SJCRH30 (cell line): ENCODE measurements around the gene NRP1. TPM values are rescaled to one million over a fixed set of nuclear protein-coding genes. Genes with fewer than 3 reads are reported as not detected.

Experiments
- DNase-seq, 2 experiments: peaks; one replicate each; pipeline ENCODE4 v3.0.0-alpha.2; 2015 to 2020
- H3K27ac ChIP-seq: fragments of 250-450 bp; sonication (Bioruptor Pico); 2 replicates; pipeline ENCODE4 v1.5.1; 2020; ENCODE audit warnings: mild to moderate bottlenecking, moderate library complexity
- H3K27me3 ChIP-seq: fragments of 250-450 bp; sonication (Bioruptor Pico); 2 replicates; pipeline ENCODE4 v1.5.1; 2020; ENCODE audit warnings: mild to moderate bottlenecking, moderate library complexity
- H3K36me3 ChIP-seq: fragments of 250-450 bp; sonication (Bioruptor Pico); 2 replicates; pipeline ENCODE4 v1.5.1; 2020; ENCODE audit warnings: mild to moderate bottlenecking, moderate library complexity
- H3K4me1 ChIP-seq: fragments of 250-450 bp; sonication (Bioruptor Pico); 2 replicates; pipeline ENCODE4 v1.5.1; 2020; ENCODE audit warnings: mild to moderate bottlenecking, moderate library complexity
- H3K4me3 ChIP-seq: fragments of 250-450 bp; sonication (Bioruptor Pico); 2 replicates; pipeline ENCODE4 v1.5.1; 2020; ENCODE audit warnings: mild to moderate bottlenecking, moderate library complexity
- H3K9me3 ChIP-seq: fragments of 250-450 bp; sonication (Bioruptor Pico); replicated peaks from 2 replicates; pipeline ENCODE4 v1.5.1; 2020; ENCODE audit warnings: mild to moderate bottlenecking, moderate library complexity
- total RNA-seq: library from RNA; depleted of rRNA; stranded (reverse); fragments of >200 nt; shearing (Covaris generic); gene quantifications from 2 replicates; pipeline ENCODE4 v1.2.3, GENCODE V29; 2014

The NRP1 gene
- total RNA-seq, 1 experiment from 2014 or later, result 21.2 TPM

DNA sequence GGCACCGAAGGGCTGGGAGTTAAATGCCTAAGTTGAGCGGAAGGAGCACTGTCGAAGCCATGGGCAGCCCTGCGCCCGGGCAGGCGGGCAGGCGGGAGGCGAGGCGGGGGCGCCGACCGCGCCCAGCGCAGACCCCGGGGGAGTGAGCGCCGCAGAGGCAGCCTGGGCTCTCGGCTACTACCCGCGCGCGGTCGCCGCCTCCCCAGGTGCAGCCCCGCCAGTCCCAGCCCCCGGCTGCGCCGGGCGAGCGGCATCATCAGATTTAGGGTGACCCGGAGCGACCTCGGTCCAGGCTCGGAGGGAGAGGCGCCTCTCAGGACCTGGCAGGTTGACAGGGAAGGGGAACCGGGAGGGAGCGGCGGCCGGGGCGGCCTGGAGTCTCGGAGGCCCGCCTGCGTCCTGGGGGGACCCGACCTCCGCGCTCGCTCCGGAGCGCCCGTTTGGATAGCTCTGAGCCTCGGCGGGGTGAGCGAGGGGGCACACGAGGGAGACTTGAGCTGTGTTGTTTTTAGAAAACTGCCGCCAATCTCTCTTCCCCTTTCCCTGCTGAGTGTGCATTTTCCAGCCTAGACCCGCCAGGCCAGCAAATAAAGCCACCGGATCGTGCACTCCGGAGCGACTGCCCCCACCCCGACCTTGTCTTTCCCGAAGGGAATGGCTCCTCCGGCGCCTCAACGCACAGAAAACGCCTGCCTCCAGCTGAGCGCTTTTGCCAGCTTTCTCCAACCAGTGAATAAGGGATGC is 2.3 kb upstream of the NRP1 start:
- peak overlapping the region; percentile 75 for H3K4me3 ChIP-seq
- peak; percentile 11 to 30 for DNase-seq
- no peaks in the 10 kb centered on the region for H3K9me3 ChIP-seq
- H3K4me1 ChIP-seq, result peaks cover 5% of the 10 kb centered on the region; the same call in 1 of the 2 replicates
- no peak overlapping the region for H3K27ac ChIP-seq
- H3K27me3 ChIP-seq, result no peaks in the 10 kb centered on the region
- H3K36me3 ChIP-seq, result no peaks in the 10 kb centered on the region

DNA sequence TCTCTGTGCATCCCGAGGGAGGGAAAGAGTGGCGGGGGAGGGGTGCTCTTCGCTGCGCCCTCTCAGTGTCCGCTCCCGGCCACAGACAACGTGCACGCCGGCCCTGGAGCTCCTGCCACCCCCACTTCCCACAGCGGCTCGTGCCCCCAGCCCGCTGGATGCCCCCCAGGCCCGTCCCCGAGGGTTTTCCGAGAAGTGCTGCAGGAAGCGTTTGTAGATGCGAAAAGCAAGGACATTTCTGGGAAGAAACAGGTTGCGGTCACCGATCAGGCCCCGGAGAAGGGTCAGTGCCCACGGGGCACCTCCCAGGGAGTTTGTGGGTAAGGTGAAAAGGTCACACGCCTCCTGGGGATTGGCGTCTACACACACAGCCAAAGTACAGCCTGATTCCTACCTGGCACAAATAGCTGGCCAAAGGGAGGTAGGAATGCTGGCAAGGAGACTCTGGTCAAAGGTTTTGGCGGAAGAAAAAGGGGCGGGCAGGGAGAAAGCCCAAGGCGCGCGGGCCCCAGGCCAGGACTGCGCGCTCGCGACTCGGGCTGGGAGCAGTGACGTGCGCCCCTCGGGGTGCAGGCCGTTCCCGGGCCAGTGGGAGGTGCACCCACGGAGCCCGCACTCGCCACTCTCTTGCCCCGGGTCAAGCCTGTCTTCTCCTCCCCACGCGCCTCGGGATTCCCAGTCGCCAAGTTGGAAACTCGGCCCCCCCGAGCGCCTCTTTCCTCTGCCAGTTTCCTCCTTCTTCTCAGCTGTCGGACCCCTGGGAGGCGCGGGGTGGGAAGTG is 1.5 kb upstream of the NRP1 start:
- Histone ChIP-seq H3K27ac (no peak overlapping the region; the same call in 1 of the 2 replicates), H3K4me3 (peak overlapping the region; percentile 75), H3K27me3 (no peaks in the 10 kb centered on the region), H3K4me1 (peaks cover 9% of the 10 kb centered on the region; the same call in 1 of the 2 replicates), H3K9me3 (no peaks in the 10 kb centered on the region), H3K36me3 (no peaks in the 10 kb centered on the region)
- peak; percentile 21 to 34 for DNase-seq

DNA sequence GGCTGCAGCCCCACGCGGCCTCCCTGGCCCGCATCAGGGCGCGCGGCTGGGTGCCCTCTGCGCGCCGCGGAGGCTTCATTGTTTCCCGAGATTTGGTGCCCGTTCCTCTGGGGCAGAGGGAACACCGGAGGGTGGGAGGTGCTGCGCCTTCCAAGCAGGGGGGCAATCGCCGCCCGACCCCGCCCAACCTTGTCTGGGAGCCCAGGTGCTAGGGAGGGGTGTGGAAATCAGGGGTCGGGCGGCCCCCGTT is 1.0 kb upstream of the NRP1 start:
- Histone ChIP-seq H3K9me3 (no peaks in the 10 kb centered on the region), H3K4me3 (peak overlapping the region; percentile 75), H3K27ac (peak overlapping the region; percentile 13; the same call in 1 of the 2 replicates), H3K27me3 (no peaks in the 10 kb centered on the region), H3K4me1 (peaks cover 14% of the 10 kb centered on the region; the same call in 1 of the 2 replicates), H3K36me3 (no peaks in the 10 kb centered on the region)
- DNase-seq, result peak in 1 of 2 experiments; percentile 17

DNA sequence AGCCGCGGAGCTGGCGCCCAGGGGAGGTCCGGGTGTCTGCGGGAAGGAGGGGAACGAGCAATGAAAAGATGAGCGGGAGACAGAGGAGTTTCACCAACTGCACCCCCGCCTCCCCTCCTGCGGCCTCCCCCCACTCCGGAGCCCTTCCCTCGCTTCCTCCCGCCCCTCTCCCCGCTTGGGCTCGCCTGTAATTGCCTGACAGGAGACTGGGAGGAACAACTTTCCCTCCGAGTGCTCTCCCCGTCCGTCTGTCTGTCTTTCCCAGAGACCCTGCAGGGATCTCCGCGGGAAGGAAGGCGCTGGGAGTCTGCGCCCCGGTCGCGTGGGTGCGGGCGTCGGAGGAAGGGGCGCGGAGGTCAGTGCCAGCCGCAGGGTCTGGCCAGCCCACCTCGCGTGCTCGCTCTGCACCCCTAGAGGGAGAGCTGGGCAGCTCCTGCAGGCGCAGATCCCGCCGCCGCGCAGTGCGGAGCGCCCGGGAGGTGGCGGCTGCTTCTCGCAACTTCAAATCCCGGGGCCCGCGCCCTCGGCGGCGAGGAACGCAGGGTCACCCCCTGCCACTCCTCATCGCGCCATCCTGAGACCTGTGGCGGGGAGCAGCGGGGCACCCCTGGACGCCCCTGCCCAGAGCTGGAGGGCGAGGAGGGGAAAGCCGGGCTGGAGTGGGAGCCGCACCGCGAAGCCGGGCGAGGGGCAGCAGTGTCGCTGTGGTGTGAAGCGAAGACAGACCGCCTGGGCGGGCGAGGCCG is 511 bp upstream of the NRP1 start:
- H3K27ac ChIP-seq, result peak overlapping the region; percentile 13; the same call in 1 of the 2 replicates

DNA sequence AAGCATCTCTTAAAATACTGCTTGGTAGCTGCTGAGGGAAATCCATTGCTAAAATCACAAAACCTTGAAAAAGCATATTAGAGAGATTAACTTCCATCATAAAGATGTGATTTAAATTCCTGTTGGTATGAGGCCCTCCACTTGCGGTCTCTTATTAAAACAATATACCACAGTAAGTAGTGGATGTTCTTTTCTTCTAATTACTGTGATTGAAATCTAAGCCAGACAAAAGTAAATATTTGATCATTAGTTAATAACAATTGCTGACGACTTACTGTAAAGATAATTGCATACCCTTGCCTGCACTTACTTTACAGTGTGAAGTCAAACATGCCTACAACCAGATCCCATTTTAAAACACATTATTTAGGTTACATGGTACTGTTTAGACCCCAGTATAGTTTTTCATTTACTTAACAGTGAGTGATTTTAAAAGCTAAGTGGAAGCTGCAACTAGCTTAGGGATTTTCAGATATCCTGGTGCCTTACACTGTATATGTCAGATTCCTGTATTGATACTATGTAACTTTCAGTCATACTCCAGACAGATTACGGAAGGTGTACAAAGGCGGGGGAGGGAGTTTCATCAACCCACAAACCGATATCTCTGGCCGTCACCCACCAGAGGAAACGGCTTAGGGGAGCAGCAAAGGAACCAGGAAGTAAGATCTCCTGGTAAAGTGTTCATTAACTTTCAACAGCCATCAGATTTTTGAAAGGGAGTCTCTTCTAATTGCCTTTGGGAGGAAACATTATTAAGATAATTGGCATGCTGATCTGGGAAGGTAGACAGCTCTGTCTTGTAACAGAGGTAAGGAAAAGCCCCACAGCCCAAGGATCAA is 986 bp downstream of the NRP1 start:
- Histone ChIP-seq H3K27ac (peak overlapping the region; percentile 54), H3K36me3 (peaks cover 5% of the 10 kb centered on the region; the same call in 1 of the 2 replicates), H3K9me3 (0 out of 2 replicates have a peak, but pooled peaks cover under 1% of the 10 kb centered on the region), H3K27me3 (no peaks in the 10 kb centered on the region), H3K4me3 (peak overlapping the region; percentile 75), H3K4me1 (peaks cover 14% of the 10 kb centered on the region; the same call in 1 of the 2 replicates)
- DNase-seq, result peak; percentile 17 to 42

More for the DNA sequence above, 511 bp upstream of the NRP1 start:
- DNase-seq, result peak; percentile 71 to 74
- Histone ChIP-seq H3K27me3 (no peaks in the 10 kb centered on the region), H3K4me1 (peaks cover 14% of the 10 kb centered on the region; the same call in 1 of the 2 replicates), H3K9me3 (no peaks in the 10 kb centered on the region), H3K36me3 (no peaks in the 10 kb centered on the region; the same call in 1 of the 2 replicates), H3K4me3 (peak overlapping the region; percentile 75)

DNA sequence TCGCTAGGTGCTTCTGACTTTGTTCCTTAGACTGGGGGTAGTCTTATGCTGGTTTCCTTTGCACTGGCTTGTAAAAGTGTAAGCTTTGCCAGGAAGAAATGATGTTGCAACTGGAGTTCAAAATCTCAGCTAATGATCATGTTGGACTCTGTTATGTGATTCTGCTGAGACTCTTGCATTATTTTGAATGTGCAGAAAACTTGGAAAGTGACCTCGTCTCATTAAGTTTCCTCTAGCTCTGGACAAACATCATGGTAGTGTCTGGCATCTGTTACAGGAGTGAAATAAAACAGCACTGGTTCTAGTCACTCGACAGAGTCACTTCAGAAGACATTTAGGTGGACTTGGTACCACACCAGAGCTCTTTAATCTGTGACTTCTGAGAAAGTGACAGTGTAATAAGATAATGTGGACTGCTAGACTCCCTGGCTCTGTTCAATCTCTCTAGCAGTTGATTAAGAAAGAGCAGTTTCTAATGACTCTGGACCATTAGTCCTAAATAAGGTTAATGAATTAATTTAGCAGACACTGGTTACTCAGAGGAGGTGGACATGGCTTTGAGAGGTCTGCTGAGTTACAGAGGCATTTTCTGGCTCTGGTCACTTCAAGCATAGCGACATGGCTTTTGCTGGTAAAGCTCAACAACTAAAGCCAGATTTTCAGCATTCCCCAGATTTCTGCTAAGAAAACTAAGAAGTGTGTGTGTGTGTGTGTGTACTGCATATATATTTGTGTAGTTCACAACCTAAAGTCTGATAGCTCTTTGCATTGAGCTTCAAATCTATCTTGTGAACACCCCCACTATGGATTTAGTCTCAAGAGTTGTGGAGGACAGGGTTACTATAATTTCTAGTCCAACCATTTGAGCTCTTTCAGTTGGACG is 2.0 kb downstream of the NRP1 start:
- Histone ChIP-seq H3K27ac (no peak overlapping the region), H3K9me3 (0 out of 2 replicates have a peak, but pooled peaks cover 3% of the 10 kb centered on the region), H3K4me3 (peak overlapping the region; percentile 75), H3K36me3 (peaks cover 5% of the 10 kb centered on the region; the same call in 1 of the 2 replicates), H3K4me1 (peaks cover 14% of the 10 kb centered on the region; the same call in 1 of the 2 replicates), H3K27me3 (no peaks in the 10 kb centered on the region)
- no peak for DNase-seq

DNA sequence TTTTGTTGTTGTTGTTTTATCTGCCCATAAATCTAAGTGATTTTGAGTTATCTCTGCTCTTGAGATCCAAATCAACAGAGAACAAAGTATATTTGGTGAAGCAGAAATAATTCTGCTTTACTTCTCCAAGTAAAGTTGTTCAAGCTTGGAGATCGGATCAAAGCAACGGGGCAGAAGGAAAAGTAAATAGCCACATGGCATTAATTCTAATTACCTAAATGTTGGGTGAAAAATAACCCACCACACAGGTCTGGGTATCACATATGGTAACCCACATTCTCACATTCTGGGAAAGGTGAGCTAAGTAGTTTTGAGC is 3.1 kb downstream of the NRP1 start:
- H3K4me1 ChIP-seq, result peaks cover 19% of the 10 kb centered on the region
- no peaks in the 10 kb centered on the region for H3K27me3 ChIP-seq
- H3K4me3 ChIP-seq, result no peak overlapping the region
- H3K9me3 ChIP-seq, result 0 out of 2 replicates have a peak, but pooled peaks cover 3% of the 10 kb centered on the region
- no peak overlapping the region for H3K27ac ChIP-seq
- H3K36me3 ChIP-seq, result peaks cover 5% of the 10 kb centered on the region; the same call in 1 of the 2 replicates
- no peak for DNase-seq

DNA sequence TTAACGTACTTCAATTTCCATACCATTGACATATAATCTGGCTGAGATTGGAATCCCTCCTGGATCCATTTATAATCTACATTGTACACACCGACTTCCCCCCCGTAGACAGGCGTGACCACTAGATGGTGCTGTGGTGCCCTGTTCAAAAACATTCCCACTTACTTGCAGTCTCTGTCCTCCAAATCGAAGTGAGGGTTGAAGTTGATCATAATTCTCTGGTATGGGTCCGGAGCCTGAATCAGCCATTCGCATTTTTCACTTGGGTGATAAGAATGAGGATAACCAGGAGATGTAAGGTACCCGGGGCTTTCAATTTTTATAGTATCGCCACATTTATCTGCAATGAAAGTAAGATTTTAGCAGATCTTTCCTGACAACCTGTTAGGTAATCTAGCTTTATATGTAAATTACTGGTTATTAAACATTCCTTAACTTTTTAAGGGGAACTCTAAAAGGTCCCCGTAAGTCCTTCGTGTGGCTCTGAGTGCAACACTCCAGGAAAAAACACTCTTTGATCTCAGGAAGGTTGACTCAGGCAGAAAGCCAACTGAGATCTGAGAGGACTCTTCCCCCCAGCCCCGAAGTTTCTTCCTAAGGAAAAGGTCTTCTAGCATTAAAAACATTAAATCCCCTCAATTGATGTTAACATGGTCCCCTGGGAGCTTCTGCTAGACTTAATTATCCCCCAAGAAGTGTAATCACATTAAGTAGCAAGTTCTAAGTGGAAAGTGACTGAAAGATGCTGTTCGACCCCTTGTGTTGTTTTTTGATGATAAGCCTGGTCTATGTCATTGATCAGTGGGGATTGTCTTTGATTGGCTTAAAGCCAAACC is 3.7 kb downstream of the NRP1 start:
- peak; percentile 81 to 89 for DNase-seq
- Histone ChIP-seq H3K4me3 (no peak overlapping the region), H3K27me3 (no peaks in the 10 kb centered on the region), H3K36me3 (peaks cover 5% of the 10 kb centered on the region; the same call in 1 of the 2 replicates), H3K27ac (no peak overlapping the region), H3K4me1 (peaks cover 25% of the 10 kb centered on the region), H3K9me3 (0 out of 2 replicates have a peak, but pooled peaks cover 3% of the 10 kb centered on the region)

DNA sequence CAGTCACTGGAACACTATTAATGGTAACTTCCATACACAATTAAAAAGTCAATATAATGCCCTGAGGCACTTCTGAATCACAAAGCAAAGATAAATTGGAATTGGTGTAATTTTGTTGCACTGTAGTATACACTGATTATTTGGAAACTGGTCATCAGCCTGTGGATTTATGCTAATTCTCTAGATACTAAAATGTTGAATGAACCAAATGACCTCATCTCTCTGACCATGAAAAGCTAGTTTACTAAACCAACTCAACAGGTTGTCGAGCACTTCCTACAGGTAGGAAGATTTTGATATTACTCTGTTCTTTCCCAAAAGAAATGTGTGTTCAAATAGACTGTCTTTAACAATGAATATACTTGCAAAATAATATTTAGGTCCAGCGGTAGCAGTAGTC is 5.3 kb downstream of the NRP1 start:
- Histone ChIP-seq H3K9me3 (0 out of 2 replicates have a peak, but pooled peaks cover 3% of the 10 kb centered on the region), H3K27ac (no peak overlapping the region), H3K4me3 (no peak overlapping the region), H3K36me3 (peaks cover 5% of the 10 kb centered on the region; the same call in 1 of the 2 replicates), H3K4me1 (peaks cover 29% of the 10 kb centered on the region), H3K27me3 (no peaks in the 10 kb centered on the region)
- no peak for DNase-seq

DNA sequence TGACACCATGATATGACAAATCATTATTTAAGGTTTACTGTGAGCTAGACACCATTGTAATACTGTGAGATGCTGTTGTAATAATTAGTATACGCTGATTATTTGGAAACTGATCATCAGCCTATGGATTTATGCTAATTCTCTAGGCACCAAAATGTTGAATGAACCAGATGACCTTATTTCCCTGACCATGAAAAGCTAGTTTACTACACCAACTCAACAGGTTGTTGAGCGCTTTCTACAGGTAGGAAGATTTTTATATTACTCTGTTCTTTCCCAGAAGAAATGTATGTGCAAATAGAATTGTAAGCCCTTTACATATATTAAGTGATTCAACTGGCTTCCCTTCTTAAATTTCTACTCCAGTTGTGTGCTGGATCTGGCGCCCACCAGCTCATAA is 6.2 kb downstream of the NRP1 start:
- Histone ChIP-seq H3K4me3 (no peak overlapping the region), H3K9me3 (0 out of 2 replicates have a peak, but pooled peaks cover 3% of the 10 kb centered on the region), H3K4me1 (peaks cover 29% of the 10 kb centered on the region), H3K27me3 (no peaks in the 10 kb centered on the region), H3K27ac (no peak overlapping the region), H3K36me3 (peaks cover 9% of the 10 kb centered on the region; the same call in 1 of the 2 replicates)
- DNase-seq, result no peak

DNA sequence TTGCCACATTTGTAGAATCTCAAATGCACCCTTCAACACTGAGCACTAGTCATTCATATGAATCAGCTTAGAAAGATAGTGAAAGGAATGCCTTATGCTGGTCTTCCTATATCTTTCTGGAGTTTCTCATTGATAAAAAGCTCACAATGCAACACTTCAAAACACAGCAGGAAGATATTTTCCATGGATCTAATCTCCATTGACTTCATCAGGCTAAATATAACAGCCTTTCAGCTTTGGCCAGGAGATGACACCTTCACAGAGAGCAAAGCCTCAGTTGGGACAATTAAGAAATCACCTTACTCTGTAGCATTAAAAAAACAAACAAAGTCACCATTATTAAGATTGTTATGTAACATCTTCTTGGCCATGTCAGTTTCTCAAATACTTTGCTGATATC is 6.7 kb downstream of the NRP1 start:
- Histone ChIP-seq H3K27me3 (no peaks in the 10 kb centered on the region), H3K4me1 (peaks cover 29% of the 10 kb centered on the region), H3K27ac (no peak overlapping the region), H3K4me3 (no peak overlapping the region), H3K36me3 (peaks cover 10% of the 10 kb centered on the region; the same call in 1 of the 2 replicates), H3K9me3 (0 out of 2 replicates have a peak, but pooled peaks cover 3% of the 10 kb centered on the region)
- no peak for DNase-seq

DNA sequence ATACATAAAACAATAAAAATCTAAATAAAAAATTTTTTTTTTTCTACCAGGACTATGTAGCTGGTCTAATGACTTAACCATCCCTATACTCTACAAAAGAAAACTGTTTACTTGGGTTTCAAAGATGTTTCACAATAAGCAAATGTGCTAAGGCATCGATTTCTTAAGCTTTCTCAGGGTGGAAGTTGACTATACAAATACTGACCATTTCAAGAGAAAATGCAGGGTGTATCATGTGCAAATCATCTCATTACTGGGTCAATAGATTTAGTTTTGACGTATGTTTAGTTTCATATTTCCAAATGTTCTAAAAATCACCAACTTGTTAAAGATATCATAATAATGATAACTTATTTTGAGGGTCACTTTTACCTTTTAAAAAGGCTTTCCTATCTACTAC is 7.5 kb downstream of the NRP1 start:
- Histone ChIP-seq H3K36me3 (peaks cover 10% of the 10 kb centered on the region; the same call in 1 of the 2 replicates), H3K27me3 (no peaks in the 10 kb centered on the region), H3K9me3 (0 out of 2 replicates have a peak, but pooled peaks cover 3% of the 10 kb centered on the region), H3K4me1 (peaks cover 26% of the 10 kb centered on the region), H3K4me3 (no peak overlapping the region), H3K27ac (no peak overlapping the region)
- DNase-seq, result no peak
